ENCODE measurements around the gene SLC22A7.

GRCh38 chr6:43297644-43298564, at the start of gene SLC22A7:
- TF ChIP-seq CTCF (IDR thresholded peaks at IDR 0.05; ENCODE audit: control extremely low read depth in 1 of 3, insufficient read depth in 1 of 3, low read depth in 1 of 3, low read length in 3 of 3) = no peak
- no peak for TF ChIP-seq EZH2 (IDR thresholded peaks at IDR 0.05; ENCODE audit: low read depth, low read length, severe bottlenecking)
- TF ChIP-seq KDM1A (IDR thresholded peaks at IDR 0.05; ENCODE audit: borderline replicate concordance, low read length) = no peak
- no peak for TF ChIP-seq HDAC6 (IDR thresholded peaks at IDR 0.05; ENCODE audit: low read depth, low read length)
- no peak for TF ChIP-seq TAF1 (IDR thresholded peaks at IDR 0.05; ENCODE audit: low read depth, low read length)
- TF ChIP-seq BRCA1 (IDR thresholded peaks at IDR 0.05; ENCODE audit: low read depth, low read length) = no peak
- no peak for TF ChIP-seq SIN3A (conservative IDR thresholded peaks at IDR 0.05 in 1 of 2, IDR thresholded peaks at IDR 0.05 in 1 of 2; ENCODE audit: low read depth in 1 of 2, low read length in 2 of 2)
- TF ChIP-seq SAP30 (IDR thresholded peaks at IDR 0.05; ENCODE audit: insufficient read depth, insufficient replicate concordance, low read length) = no peak
- no peak for TF ChIP-seq EP300 (IDR thresholded peaks at IDR 0.05; ENCODE audit: borderline replicate concordance in 1 of 2, low read depth in 2 of 2, low read length in 2 of 2)
- no peak for TF ChIP-seq POLR2AphosphoS5 (IDR thresholded peaks at IDR 0.05; ENCODE audit: low read depth, low read length)
- TF ChIP-seq EGR1 (IDR thresholded peaks at IDR 0.05; ENCODE audit: borderline replicate concordance, low read depth, low read length) = no peak
- no peak for TF ChIP-seq CHD2 (IDR thresholded peaks at IDR 0.05; ENCODE audit: low read length)
